Measurements from ENCODE around the gene VPS36.
"Not testable (repeated sequence)": the region's sequence is repeated elsewhere in the genome, so short reads cannot be mapped to it uniquely, and the experiment has no call there.

Gene VPS36

DNA sequence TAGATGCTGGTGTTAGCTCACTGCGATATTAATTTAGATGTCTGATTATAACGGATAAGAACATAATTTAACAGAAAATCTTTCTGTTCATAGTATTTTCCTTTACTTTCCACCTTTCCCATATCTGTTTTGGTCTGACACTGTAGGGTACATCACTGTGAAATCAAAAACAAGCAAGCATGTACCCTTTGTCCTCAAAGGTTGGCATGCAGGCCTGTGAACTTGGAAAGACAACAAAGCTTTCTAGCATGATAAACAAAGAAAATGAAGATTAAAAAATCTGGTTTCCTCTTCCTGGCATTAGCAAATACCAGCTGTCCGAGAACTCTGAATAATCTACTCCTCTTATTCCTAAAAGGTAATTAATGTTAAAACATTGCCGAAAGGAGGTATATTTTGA is 76.0 kb downstream of the VPS36 start:
- no peak for FAIRE-seq

DNA sequence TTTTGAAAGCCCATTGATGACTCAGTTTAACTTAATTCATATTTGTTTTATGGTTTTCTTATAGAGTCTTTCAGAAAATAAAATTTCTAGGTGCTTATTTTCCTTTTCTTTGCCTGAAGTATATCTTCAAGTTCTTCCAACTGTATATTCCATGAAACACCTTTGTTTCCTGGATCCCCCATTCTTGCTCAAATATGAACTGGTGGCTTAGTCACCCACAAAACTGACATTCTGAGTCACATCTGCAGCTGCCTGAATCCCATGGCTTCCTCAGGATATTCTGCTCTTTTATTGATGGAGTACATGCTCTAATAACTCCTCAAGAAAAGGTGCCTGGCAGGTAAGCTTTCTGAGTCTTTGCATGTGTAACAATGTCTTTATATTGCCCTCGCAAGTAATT is 77.2 kb downstream of the VPS36 start:
- not testable (repeated sequence) for FAIRE-seq

DNA sequence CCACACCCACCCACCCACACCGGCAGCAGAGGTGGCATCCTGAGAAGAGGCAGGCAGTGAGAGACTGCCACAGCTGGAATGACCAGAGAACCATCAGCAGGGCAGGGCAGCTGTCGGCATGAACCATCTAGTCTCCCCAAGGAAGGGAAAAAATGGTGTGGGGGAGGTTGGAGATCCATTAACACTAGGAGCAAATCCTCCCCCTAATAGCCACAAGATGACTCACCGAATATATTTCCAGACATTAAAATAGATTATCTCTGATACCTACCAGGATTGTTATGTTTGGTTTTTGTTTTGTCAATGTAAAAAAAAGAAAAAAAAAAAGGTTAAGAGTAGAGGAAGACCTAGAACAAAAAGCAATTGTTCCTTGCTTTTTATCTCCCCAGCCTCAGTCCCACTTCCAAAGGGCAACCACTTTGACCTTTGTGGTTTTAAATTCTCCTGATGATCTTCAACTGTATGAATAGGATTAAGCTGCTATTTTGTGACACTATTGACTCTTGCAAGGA is 78.6 kb downstream of the VPS36 start:
- FAIRE-seq: no peak

DNA sequence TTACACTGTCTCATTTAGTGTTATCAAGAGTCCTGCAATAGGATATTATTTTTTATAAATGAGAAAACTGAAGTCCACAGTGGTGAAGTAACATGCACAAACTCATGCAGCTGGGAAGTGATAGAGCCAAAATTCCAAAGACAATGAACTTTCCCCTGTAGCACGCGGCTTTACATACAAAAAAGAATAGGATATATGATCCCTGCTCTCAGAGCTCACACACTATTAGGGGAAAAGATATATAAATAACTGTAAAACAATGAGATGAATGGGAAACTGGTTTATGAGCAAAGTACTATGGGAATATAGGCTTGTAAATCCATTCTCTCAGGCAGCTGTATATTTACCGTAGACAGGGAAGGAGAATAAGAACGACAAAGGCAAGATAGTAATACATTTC is 84.1 kb downstream of the VPS36 start:
- FAIRE-seq: no peak
